ENCODE measurements around the gene TRAPPC8.
"Not testable (repeated sequence)": the region's sequence is repeated elsewhere in the genome, so short reads cannot be mapped to it uniquely, and the experiment has no call there.

TRAPPC8 gene

GRCh38 chr18:31809049-31809448 lies 133.9 kb downstream of the TRAPPC8 start:
- H3K9ac ChIP-seq (ENCODE audit: low read length in 5 of 5); H3K36me3 ChIP-seq (ENCODE audit: control insufficient read depth in 5 of 5, insufficient read depth in 5 of 5, low read length in 5 of 5); H3K27ac ChIP-seq (ENCODE audit: low read depth, low read length); H3K27me3 ChIP-seq (ENCODE audit: control insufficient read depth in 5 of 5, insufficient read depth in 4 of 5, low read length in 5 of 5); H3K9me3 ChIP-seq (ENCODE audit: control insufficient read depth in 5 of 5, low read length in 5 of 5); H3K4me1 ChIP-seq (ENCODE audit: control insufficient read depth in 5 of 5, insufficient read depth in 5 of 5, low read length in 5 of 5); H3K4me3 ChIP-seq (ENCODE audit: low read depth in 1 of 5, low read length in 5 of 5): not testable (repeated sequence)

- H3K9ac ChIP-seq (ENCODE audit: low read length in 5 of 5): no peak overlapping the region
- no peaks in the 10 kb centered on the region for H3K27me3 ChIP-seq (ENCODE audit: control insufficient read depth in 5 of 5, insufficient read depth in 4 of 5, low read length in 5 of 5)
- H3K4me1 ChIP-seq (ENCODE audit: control insufficient read depth in 5 of 5, insufficient read depth in 5 of 5, low read length in 5 of 5): no peaks in the 10 kb centered on the region
- H3K36me3 ChIP-seq (ENCODE audit: control insufficient read depth in 5 of 5, insufficient read depth in 5 of 5, low read length in 5 of 5): no peaks in the 10 kb centered on the region
- H3K9me3 ChIP-seq (ENCODE audit: control insufficient read depth in 5 of 5, low read length in 5 of 5): no peaks in the 10 kb centered on the region
- no peak overlapping the region for H3K4me3 ChIP-seq (ENCODE audit: low read depth in 1 of 5, low read length in 5 of 5)
- H3K27ac ChIP-seq (ENCODE audit: low read depth, low read length): no peak overlapping the region
Measured at GRCh38 chr18:31801078-31801477, 141.8 kb downstream of the TRAPPC8 start.

- not testable (repeated sequence) for H3K36me3 ChIP-seq (ENCODE audit: control insufficient read depth in 5 of 5, insufficient read depth in 5 of 5, low read length in 5 of 5); H3K4me1 ChIP-seq (ENCODE audit: control insufficient read depth in 5 of 5, insufficient read depth in 5 of 5, low read length in 5 of 5); H3K4me3 ChIP-seq (ENCODE audit: low read depth in 1 of 5, low read length in 5 of 5); H3K9ac ChIP-seq (ENCODE audit: low read length in 5 of 5); H3K27ac ChIP-seq (ENCODE audit: low read depth, low read length); H3K9me3 ChIP-seq (ENCODE audit: control insufficient read depth in 5 of 5, low read length in 5 of 5); H3K27me3 ChIP-seq (ENCODE audit: control insufficient read depth in 5 of 5, insufficient read depth in 4 of 5, low read length in 5 of 5)
Measured at GRCh38 chr18:31799257-31799656, 143.7 kb downstream of the TRAPPC8 start.

- Histone ChIP-seq H3K4me3 (ENCODE audit: low read depth in 1 of 5, low read length in 5 of 5) (no peak overlapping the region), H3K9ac (ENCODE audit: low read length in 5 of 5) (no peak overlapping the region), H3K27me3 (ENCODE audit: control insufficient read depth in 5 of 5, insufficient read depth in 4 of 5, low read length in 5 of 5) (no peaks in the 10 kb centered on the region), H3K4me1 (ENCODE audit: control insufficient read depth in 5 of 5, insufficient read depth in 5 of 5, low read length in 5 of 5) (no peaks in the 10 kb centered on the region), H3K9me3 (ENCODE audit: control insufficient read depth in 5 of 5, low read length in 5 of 5) (no peaks in the 10 kb centered on the region), H3K36me3 (ENCODE audit: control insufficient read depth in 5 of 5, insufficient read depth in 5 of 5, low read length in 5 of 5) (no peaks in the 10 kb centered on the region), H3K27ac (ENCODE audit: low read depth, low read length) (no peak overlapping the region)
Measured at GRCh38 chr18:31798399-31798798, 144.5 kb downstream of the TRAPPC8 start.

GRCh38 chr18:31795747-31796146 lies 147.2 kb downstream of the TRAPPC8 start:
- H3K27me3 ChIP-seq (ENCODE audit: control insufficient read depth in 5 of 5, insufficient read depth in 4 of 5, low read length in 5 of 5): no peaks in the 10 kb centered on the region
- H3K4me3 ChIP-seq (ENCODE audit: low read depth in 1 of 5, low read length in 5 of 5): no peak overlapping the region

GRCh38 chr18:31793531-31793930 lies 149.4 kb downstream of the TRAPPC8 start:
- Histone ChIP-seq H3K36me3 (ENCODE audit: control insufficient read depth in 5 of 5, insufficient read depth in 5 of 5, low read length in 5 of 5) (no peaks in the 10 kb centered on the region), H3K4me3 (ENCODE audit: low read depth in 1 of 5, low read length in 5 of 5) (no peak overlapping the region), H3K27ac (ENCODE audit: low read depth, low read length) (no peak overlapping the region), H3K9ac (ENCODE audit: low read length in 5 of 5) (no peak overlapping the region), H3K27me3 (ENCODE audit: control insufficient read depth in 5 of 5, insufficient read depth in 4 of 5, low read length in 5 of 5) (no peaks in the 10 kb centered on the region), H3K9me3 (ENCODE audit: control insufficient read depth in 5 of 5, low read length in 5 of 5) (no peaks in the 10 kb centered on the region), H3K4me1 (ENCODE audit: control insufficient read depth in 5 of 5, insufficient read depth in 5 of 5, low read length in 5 of 5) (no peaks in the 10 kb centered on the region)

More at GRCh38 chr18:31795747-31796146, 147.2 kb downstream of the TRAPPC8 start:
- Histone ChIP-seq H3K27ac (ENCODE audit: low read depth, low read length) (no peak overlapping the region), H3K4me1 (ENCODE audit: control insufficient read depth in 5 of 5, insufficient read depth in 5 of 5, low read length in 5 of 5) (no peaks in the 10 kb centered on the region), H3K36me3 (ENCODE audit: control insufficient read depth in 5 of 5, insufficient read depth in 5 of 5, low read length in 5 of 5) (no peaks in the 10 kb centered on the region), H3K9me3 (ENCODE audit: control insufficient read depth in 5 of 5, low read length in 5 of 5) (no peaks in the 10 kb centered on the region), H3K9ac (ENCODE audit: low read length in 5 of 5) (no peak overlapping the region)

GRCh38 chr18:31792580-31792911 lies 150.4 kb downstream of the TRAPPC8 start:
- no peak overlapping the region for H3K9ac ChIP-seq (ENCODE audit: low read length in 5 of 5)
- no peaks in the 10 kb centered on the region for H3K4me1 ChIP-seq (ENCODE audit: control insufficient read depth in 5 of 5, insufficient read depth in 5 of 5, low read length in 5 of 5)

GRCh38 chr18:31791817-31792579 lies 150.9 kb downstream of the TRAPPC8 start:
- Histone ChIP-seq H3K4me3 (ENCODE audit: low read depth in 1 of 5, low read length in 5 of 5) (no peak overlapping the region), H3K9me3 (ENCODE audit: control insufficient read depth in 5 of 5, low read length in 5 of 5) (no peaks in the 10 kb centered on the region), H3K27ac (ENCODE audit: low read depth, low read length) (no peak overlapping the region), H3K4me1 (ENCODE audit: control insufficient read depth in 5 of 5, insufficient read depth in 5 of 5, low read length in 5 of 5) (no peaks in the 10 kb centered on the region), H3K27me3 (ENCODE audit: control insufficient read depth in 5 of 5, insufficient read depth in 4 of 5, low read length in 5 of 5) (no peaks in the 10 kb centered on the region), H3K36me3 (ENCODE audit: control insufficient read depth in 5 of 5, insufficient read depth in 5 of 5, low read length in 5 of 5) (no peaks in the 10 kb centered on the region), H3K9ac (ENCODE audit: low read length in 5 of 5) (no peak overlapping the region)

More at GRCh38 chr18:31792580-31792911, 150.4 kb downstream of the TRAPPC8 start:
- Histone ChIP-seq H3K27ac (ENCODE audit: low read depth, low read length) (no peak overlapping the region), H3K36me3 (ENCODE audit: control insufficient read depth in 5 of 5, insufficient read depth in 5 of 5, low read length in 5 of 5) (no peaks in the 10 kb centered on the region), H3K9me3 (ENCODE audit: control insufficient read depth in 5 of 5, low read length in 5 of 5) (no peaks in the 10 kb centered on the region), H3K27me3 (ENCODE audit: control insufficient read depth in 5 of 5, insufficient read depth in 4 of 5, low read length in 5 of 5) (no peaks in the 10 kb centered on the region), H3K4me3 (ENCODE audit: low read depth in 1 of 5, low read length in 5 of 5) (no peak overlapping the region)

- no peaks in the 10 kb centered on the region for H3K4me1 ChIP-seq (ENCODE audit: control insufficient read depth in 5 of 5, insufficient read depth in 5 of 5, low read length in 5 of 5)
- H3K27me3 ChIP-seq (ENCODE audit: control insufficient read depth in 5 of 5, insufficient read depth in 4 of 5, low read length in 5 of 5): no peaks in the 10 kb centered on the region
- no peak overlapping the region for H3K4me3 ChIP-seq (ENCODE audit: low read depth in 1 of 5, low read length in 5 of 5)
- H3K9ac ChIP-seq (ENCODE audit: low read length in 5 of 5): no peak overlapping the region
- no peaks in the 10 kb centered on the region for H3K9me3 ChIP-seq (ENCODE audit: control insufficient read depth in 5 of 5, low read length in 5 of 5)
- no peak overlapping the region for H3K27ac ChIP-seq (ENCODE audit: low read depth, low read length)
- H3K36me3 ChIP-seq (ENCODE audit: control insufficient read depth in 5 of 5, insufficient read depth in 5 of 5, low read length in 5 of 5): no peaks in the 10 kb centered on the region
Measured at GRCh38 chr18:31789409-31789808, 153.5 kb downstream of the TRAPPC8 start.

- Histone ChIP-seq H3K27ac (ENCODE audit: low read depth, low read length) (no peak overlapping the region), H3K27me3 (ENCODE audit: control insufficient read depth in 5 of 5, insufficient read depth in 4 of 5, low read length in 5 of 5) (no peaks in the 10 kb centered on the region), H3K4me1 (ENCODE audit: control insufficient read depth in 5 of 5, insufficient read depth in 5 of 5, low read length in 5 of 5) (no peaks in the 10 kb centered on the region), H3K9me3 (ENCODE audit: control insufficient read depth in 5 of 5, low read length in 5 of 5) (peaks cover 3 to 19% (median 14%) of the 10 kb centered on the region in 5 donors), H3K9ac (ENCODE audit: low read length in 5 of 5) (no peak overlapping the region), H3K36me3 (ENCODE audit: control insufficient read depth in 5 of 5, insufficient read depth in 5 of 5, low read length in 5 of 5) (no peaks in the 10 kb centered on the region), H3K4me3 (ENCODE audit: low read depth in 1 of 5, low read length in 5 of 5) (no peak overlapping the region)
Measured at GRCh38 chr18:31783059-31783458, 159.9 kb downstream of the TRAPPC8 start.
